GM21528 (cell line): ENCODE results near the gene DCST1.
A peak's percentile ranks its signal among the peaks of the same experiment; 100 is the strongest.

Experiments
- ATAC-seq: cut with Tn5 transposase; IDR thresholded peaks from one replicate; pipeline ENCODE4 v1.9.1; 2021; ENCODE audit warnings: mild to moderate bottlenecking, moderate library complexity; ENCODE audit not compliant: unreplicated experiment, low FRiP score

DCST1 gene

DNA sequence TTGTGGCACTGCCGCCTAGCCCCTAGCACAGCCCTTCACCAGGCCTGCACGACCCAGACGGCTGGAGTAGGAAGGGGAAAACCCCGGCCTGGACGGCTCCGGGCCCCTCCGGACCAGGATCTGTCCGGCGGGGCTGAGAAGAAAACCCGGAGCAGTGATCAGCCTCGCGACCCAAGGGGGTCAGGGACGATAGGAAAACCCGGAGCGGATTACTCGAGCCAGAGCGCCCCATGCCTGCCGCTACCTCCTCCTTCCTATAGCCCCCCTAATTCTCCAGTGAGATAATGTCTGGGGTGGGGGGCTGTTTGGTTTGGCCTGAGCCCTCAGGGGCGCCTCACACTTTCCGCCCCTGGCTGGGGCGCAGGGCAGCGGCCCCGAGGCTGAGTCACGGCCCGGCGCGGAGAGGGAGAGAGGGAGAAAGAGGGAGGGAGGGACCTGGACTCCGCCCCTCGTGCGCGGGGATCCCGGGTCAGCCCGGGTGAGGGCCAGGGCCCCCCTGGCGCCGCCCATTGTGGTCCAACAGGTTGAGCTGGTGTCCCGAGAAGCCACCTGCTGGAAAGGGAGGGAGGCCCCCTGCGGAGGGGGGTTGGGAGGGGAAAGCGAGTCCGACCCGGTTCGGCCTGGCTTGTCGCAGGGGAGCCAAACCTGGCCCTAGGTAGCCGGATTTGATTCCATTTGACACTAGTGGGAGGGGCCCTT is 32.7 kb upstream of the DCST1 start:
- ATAC-seq: peak; percentile 33

DNA sequence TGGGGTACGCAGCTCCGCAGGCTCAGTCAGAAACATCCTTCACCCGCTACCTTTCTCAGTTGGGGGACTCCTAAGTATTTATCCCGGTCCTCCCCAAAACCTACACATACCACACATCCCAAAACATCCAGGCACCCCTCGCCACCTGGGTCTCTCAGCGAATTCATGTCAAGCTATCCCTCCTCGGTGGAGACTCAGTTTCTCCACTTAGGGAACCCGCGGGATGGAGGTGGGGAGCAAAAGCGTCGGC is 32.3 kb upstream of the DCST1 start:
- peak; percentile 11 for ATAC-seq

DNA sequence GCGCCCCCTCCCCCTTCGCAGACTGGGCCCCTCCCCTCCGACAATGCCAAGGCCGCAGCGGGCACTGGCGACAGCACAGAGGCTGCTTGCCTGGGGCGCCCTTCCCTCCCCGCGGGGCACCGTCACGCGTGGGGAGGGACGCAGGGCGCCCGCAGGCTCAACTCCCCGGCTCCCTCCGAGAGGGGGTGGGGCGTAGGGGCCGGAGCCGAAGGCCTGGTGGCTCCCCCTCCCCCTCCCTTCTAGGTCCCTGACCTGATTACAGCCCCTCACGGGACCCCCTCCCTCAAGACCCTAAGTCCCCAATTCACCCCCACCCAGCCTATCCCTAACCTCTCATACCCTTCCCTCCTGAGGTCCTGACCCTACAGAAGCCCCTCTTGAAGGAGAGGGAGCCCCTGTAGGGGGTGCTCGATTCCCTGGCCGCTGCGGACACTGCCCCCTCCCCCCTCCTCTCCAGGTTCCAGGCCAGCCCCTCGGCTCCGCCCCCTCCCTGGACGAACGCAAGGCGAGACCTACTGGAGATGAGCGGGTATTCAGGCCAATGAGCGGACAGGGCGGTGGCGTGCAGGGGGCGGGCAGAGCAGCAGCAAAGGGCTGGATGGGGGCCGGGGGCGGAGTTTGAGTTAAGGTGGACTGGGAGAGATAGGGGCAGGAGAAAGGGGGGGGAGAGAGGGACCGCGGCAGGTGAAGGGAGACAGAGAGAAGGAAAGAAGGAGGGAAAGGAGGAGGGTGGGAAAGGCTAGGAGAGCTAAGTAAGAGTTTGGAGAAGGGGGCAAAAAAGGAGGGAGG is 31.8 kb upstream of the DCST1 start:
- ATAC-seq: peak; percentile 50

DNA sequence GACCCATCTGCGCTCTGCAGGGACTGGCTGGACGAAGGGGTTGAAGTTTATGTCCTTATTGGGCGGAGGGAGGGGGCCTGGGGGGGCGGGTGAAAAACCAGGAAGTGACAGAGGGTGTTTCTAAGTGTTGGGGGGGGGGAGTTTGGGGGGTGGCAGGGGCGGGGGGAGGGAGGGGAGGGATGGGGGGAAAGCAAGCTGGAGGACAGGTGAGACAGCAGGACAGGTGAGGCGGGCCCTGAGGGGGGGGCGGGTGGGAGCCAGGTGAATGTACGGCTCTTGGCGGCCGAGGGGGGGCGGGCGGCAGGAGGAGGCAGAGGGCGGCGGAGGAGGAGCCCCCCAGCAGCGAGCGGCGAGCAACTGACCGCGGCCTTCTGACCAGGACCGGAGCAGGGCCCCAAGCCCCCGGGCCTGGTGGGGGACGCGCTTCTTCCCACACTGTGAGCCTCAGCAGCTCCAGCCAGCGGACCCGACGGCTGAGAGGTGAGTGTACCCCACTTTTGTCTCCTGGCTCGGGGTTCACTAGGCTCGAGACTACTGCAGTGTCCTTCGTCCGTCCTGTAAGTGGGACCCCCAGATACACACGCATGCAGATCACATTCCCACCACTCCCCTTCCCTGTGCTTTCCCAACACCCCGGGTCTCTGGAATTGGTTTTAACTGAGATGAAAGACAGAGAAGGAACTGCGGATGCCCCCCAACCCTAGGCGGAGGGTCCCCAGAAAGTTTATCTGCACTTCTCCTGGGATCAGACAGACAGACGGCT is 31.0 kb upstream of the DCST1 start, which contains the start of gene ZBTB7B:
TSS of gene ZBTB7B (plus strand) at position 339 of the 763 bp plus-strand sequence. CDS start 11,859 bp downstream, outside the sequence.
- no peak for ATAC-seq

DNA sequence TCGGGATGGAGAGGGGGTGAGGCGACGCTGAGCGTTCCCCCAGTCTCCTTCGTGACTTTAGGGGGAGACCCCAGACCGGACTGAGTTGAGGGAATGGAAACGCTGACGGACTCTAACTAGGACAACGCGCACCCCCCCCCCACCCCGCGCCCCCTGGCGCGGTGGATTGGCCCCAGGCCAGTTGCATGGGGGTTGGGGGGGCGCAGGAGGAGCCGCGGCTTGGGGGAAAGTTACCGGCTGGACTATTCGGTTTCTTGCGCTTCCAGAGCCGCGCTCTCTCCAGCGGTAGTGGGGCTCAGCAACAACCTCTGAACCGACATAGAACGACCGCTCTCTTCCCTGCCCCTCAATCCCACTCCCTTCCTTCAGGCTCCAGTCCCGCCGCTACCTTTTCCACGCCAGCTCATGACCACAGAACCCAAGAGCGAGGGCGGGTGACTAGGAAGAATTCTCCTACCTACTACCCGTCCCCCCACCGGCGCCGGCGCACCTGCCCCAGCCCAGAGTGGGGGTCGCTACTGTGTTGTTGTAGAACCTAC is 30.3 kb upstream of the DCST1 start:
- ATAC-seq: no peak

DNA sequence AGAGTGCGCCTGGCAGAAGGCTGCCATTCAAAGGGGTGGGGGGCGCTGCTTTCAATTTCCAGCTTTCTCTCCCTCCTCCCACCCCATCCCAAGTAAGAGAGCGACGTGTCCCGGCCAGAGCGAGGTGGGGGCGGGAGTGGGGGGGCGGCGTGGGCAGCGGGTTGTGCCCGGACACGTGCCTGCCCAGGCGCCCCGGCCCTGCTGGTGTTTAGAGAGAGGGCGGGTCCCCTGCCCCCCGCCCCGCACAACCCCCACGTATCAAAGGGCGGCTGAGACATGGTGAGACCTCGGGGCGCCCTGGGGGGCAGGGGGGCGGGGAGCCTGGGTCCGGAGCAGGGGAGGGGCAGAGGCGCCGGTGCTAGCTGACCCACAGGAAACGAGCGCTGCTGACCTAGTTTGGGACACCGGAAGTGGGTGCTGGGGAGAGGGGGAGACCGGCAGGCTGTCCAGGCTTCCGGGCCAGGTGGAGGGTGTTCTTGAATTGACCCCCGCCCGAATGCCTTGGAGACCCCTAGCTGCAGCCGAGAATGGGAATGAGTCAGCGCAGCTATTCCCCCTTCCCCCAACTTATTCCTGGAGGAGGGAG is 29.8 kb upstream of the DCST1 start:
- ATAC-seq: no peak

DNA sequence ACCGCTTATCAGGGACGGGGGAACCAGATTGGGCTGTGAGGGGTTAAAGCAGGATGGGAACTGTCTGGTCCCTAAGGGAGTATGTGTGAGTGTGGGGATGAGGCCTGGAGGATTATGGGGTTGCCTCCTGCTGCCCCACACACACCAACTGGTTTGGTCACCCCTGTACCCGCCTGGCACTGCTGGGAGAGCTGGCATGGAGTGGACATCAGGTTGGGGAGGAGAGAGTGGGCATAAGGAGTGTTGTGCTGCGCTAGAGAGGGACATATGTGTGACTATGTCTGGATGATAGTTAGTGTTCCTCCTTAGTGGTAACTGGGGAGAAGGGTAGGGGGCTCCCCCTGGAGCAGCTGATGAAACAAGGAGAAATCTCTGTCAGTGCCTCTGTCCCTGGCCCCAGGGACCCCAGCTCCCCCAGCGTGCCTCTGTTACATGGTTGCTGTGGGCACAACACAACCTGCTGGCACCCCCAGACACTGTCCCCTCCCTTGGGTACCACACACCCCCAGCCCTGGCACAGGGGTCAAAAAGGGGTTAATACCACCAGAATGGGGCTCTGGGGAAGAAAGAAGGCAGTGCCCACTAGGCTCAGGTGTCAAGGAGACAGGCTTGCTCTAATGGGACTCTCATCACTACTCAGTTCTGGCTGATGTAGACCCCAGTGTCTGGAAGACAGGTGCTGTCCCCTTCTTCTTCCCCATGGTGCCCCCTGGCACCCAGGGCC is 29.1 kb upstream of the DCST1 start:
- ATAC-seq: no peak

DNA sequence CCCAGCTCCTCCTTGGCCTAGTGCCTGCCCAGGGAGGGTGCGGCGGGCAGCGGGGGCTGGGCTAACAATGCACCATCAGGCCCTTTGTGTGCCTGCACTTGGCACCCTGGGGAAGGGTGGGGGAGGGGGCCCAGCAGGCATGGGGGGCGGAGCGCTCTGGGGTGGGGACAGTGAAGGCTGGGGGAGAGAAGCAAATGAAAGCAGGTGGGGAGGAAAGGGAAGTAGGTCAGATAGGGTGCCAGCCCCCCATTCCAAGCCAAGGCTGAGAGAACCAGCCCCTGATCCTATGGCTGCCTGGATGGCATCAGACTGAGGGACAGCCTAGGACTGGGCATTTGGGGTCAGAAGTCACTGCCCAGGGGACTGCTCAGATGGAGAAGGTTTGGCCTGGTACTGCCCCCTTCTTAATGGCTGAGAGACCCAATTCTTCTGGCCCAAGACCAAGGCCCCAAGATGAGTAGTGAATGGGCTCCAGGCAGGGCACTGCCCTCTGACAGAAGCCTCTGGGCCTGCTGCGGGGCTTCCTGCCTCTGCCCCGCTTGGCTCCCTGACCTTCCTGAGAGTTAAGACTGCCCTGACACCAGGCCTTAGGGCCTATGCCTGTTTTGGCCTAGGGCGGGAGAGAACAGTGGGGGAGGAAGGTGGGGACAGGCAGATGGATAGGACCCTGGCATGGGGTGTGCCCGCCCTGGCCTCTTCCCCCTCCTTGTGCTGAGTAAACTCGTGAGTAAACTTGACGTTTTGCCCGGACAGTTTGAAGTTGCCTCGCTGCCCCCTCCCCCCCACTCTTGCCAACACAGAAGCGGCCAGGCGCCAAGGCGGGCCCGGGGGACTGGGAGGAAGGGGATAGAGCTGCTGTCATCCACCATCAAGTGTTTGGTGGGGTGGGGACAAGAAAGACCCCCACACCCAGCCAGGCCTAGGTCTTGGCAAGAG is 28.3 kb upstream of the DCST1 start:
- no peak for ATAC-seq

DNA sequence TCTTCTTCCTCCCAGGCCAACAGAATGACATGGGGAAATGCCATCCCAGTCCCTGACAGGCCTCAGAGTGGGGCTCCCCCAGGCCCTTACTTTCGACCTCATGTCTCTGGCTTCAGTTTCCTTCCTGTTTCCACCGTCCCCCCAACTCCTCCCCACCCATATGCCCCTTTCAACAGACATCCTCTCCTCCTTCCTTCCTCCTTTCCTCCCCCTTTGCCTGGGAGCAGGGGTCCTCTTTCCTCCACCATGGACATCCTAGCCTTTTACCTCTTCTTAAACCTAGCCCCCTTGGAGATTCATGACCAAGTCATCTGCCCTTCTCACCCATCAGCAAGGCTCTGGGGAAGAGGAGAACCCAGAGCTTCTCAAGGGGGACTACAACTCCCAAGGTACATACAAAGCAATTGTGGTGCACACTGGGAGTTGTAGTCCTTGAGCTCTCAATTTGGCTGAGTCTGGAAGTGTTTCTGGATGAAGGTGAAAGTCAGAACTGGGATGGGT is 27.0 kb upstream of the DCST1 start:
- ATAC-seq: no peak

DNA sequence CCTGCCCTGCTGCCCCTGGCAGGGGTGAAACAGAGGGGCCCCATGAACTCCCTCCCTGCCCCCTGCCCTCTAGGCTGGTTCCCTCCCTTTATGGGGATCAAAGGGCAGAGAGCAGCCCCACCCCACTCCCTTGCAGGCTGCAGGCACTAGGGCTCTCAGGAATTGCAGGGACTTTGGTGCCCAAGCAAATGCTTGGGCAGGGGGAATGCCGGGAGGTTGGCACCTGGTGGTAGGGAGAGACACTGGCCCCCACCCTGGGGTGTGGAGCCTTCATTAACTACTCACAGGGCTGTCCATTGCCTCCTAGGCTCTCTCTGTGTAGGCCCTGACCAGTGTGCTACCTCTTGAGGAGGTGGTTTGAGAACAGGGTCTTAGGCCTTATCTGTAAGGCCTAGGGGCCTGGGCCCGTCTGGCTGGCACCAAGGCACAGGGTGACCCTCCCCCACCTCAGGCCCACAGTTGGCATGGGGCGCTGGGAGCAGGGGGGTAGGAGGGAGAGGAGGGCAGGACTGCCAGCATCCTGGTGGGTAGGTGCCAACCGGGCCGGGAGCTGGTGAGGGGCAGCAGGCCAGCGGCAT is 26.3 kb upstream of the DCST1 start:
- no peak for ATAC-seq

DNA sequence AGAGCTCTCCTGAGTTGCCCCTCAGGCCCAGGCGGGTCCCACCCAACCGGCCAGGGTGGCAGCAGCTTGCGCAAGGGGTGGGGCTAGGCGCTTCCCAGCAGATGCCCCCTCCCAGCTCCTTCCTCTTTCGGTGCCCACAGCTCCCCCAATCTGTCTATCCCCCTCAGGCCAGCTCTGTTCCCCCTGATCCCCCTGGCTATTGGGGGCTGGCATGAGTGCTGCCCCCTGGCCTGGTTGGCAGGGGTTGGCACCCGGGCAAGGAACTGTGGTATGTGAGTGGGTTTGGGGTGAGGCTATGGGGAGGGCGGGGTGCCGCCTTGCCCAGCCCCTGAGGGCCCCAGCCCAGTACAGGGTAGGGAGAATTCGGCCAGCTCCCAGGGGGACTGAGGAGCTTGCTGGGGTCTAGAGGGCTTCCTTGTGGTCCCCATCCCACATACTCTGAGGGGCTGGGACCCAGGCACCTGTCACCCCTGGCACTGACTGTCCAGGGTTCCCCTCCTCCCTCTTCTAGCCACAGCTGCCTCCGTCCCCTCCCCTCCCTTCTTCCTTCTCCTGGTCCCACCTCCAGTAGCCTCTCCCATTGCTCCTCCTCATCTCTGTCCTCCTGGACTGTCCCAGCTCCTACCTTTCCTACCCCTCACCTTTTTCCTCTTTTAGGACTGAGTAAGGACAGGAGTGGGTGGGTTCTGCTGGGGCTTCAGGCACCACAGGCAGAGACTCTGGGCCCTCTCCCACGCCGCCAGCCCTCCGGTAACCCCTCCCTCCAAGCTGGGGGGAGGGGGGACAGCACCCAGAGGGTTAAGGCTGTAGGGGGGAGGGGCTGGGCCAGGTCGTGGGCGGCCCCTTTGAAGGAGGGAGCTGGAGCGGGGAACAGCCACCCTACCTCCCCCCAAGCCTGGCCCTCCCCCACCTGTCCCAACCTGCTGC is 25.3 kb upstream of the DCST1 start:
- ATAC-seq: no peak

DNA sequence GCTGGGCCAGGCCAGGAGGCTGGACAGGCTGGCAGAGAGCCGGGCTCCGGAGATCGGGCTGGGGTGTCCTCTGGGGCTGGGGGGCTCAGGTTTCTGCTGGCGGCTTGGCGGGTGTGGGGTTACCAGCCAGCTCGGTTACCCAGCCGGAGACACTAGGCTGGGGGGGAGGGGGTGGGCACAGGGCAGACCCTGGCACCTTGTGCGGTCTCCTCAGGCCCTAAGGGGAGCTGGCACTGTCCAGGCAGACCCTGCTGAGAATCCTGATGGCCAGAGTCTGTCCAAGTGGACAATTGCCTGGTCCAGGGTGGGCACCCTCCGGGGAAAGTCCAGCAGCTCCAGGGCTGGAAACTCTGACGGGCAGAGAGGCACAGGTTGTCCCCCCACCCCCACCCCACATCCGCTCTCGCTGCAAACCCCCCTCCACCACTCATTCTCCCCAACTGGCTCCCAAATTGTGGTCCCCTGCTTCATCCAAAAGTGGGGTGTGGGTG is 24.4 kb upstream of the DCST1 start:
- no peak for ATAC-seq

DNA sequence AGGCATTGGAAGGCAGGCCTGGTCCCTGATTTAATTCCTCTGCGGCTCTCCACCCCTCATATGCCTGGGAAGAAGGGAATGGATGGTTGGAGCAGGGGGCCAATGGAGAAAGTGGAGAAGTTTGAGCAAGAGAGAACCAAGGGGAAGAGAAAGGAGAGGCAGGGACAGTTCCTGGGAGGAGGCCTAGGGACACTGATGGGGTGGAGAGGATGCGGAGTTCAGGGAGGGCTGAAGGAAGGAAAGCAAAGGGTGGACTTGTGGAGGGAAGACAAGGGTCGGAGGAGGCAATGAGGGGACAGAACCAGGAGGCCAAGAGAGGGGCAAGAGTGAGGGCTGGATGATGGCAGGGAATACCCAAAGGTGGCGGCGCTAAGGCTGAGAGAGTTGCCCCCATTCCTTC is 23.9 kb upstream of the DCST1 start:
- ATAC-seq: no peak

DNA sequence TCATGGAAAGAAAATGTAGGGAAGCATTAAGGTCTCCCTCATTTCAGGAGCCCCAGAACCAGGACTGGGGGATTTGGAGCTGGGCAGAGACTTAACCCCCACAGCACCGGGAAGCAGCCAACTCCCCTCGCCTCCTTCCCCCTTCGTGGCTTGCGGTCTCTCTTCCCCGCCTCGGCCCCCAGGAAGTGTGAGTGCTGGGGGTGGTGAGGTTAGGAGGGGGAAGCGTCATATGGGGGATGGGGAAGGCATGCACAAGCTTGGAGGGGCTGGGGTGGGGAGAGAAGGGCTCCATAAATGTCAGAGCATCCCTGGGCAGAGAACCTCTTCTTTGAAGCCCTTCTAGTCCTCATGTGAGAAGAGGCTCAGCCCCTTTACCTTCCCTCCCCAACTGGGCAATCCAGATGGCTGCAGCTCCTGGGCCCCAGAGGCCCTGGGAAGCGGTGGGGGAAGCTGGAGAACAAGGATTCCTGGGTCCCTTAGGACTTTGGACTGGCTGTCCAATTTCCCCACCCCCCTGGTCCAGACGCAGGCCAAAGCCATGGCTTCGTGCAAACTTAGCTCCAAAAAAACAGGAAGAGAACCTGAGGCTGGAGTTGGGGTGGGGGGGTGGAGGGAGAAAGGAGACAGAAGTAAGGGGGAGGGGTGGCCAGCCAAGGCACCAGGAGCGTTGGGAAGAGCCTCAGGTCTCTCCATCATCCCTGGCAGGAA is 23.3 kb upstream of the DCST1 start:
- ATAC-seq: no peak

DNA sequence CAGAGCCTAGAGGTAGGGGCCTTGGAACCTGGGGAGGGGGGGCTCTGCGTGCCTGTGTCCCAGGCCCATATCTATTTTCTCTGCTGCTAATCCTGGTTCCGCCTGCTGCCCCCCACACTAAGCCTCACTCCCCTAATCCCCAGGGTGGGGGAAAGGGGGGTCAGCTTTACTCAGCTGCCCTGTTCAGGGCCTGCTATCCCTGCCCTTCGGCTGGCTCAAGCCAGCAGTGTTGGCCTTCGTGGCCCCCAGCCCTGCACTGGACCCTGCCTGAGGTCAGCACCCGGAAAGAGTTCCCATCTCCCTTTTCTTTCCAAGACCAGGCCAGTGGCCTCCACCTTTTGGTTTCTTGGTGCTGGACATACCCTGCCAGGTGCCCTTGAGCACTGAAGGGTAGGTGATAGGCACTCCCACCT is 22.6 kb upstream of the DCST1 start:
- no peak for ATAC-seq

DNA sequence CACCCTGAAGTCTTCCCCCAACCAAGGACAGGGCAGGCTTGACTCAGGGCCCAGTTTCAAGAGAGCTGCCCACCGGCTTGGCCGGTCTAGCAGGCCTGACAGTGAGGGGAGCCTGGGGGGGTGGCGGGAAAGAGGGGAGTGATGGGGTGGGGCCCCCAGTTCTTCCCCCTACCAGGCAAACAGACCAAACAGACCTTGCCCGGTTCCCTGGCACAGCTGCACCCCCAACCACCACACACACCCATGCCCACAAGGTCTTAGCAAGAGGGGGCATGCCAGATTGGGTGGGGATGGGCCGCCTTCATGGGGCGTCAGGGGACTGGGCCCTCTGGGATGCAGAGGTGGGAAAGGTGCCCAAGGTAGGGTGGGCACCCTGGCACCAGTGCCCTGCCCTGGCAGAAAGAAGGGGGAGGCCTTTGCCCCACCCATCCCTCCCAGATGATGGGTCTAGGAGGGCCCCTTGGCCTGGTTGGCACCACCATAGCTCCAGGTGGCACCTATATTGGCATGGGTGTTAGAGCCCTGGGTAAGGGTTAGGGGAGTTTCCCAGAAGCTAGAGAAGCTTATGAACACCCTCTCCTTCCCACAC is 22.1 kb upstream of the DCST1 start:
- ATAC-seq: no peak
